HTERT RPE-1 (cell line): ENCODE measurements around the gene NRM.
"Not testable (repeated sequence)": the region's sequence is repeated elsewhere in the genome, so short reads cannot be mapped to it uniquely, and the experiment has no call there.

Source experiments
- in situ Hi-C: fragments of 300-500 bp; cut with MboI; formaldehyde crosslinking; loops from 4 replicates; pipeline ENCODE4 v1.14.3; 2020; ENCODE audit warnings: low sequenced_read_pairs

Gene NRM

GRCh38 chr6:30720738-30721197, 30.0 kb upstream of the NRM start:
- in situ Hi-C loops: no loop called here

GRCh38 chr6:30719791-30720737, 29.3 kb upstream of the NRM start, which contains the start of gene TUBB:
Gene TUBB (plus strand): TSS chr6:30720352. CDS start chr6:30720507, 155 bp downstream.
- in situ Hi-C loops: no loop called here

GRCh38 chr6:30719356-30719755, 28.6 kb upstream of the NRM start:
- in situ Hi-C loops: no loop called here

- in situ Hi-C loops: not testable (repeated sequence)
Observed at GRCh38 chr6:30717845-30718720, 27.3 kb upstream of the NRM start.

- in situ Hi-C loops: no loop called here
Observed at GRCh38 chr6:30717129-30717844, 26.5 kb upstream of the NRM start, which contains the start of gene MDC1. Gene MDC1 (minus strand): TSS chr6:30717281. CDS start chr6:30715175, 2,106 bp downstream.

- in situ Hi-C loops: no loop called here
Observed at GRCh38 chr6:30716879-30717128, 26.0 kb upstream of the NRM start.

- in situ Hi-C loops: no loop called here
Observed at GRCh38 chr6:30714263-30714662, 23.5 kb upstream of the NRM start.

- in situ Hi-C loops: no loop called here
Observed at GRCh38 chr6:30712441-30712945, 21.7 kb upstream of the NRM start.

- in situ Hi-C loops: no loop called here
Observed at GRCh38 chr6:30711758-30712380, 21.1 kb upstream of the NRM start.

GRCh38 chr6:30709101-30709868, 18.5 kb upstream of the NRM start:
- in situ Hi-C loops: no loop called here

GRCh38 chr6:30707281-30707850, 16.6 kb upstream of the NRM start:
- in situ Hi-C loops: no loop called here

GRCh38 chr6:30705620-30706019, 14.8 kb upstream of the NRM start:
- in situ Hi-C loops: no loop called here

GRCh38 chr6:30703821-30704220, 13.0 kb upstream of the NRM start:
- in situ Hi-C loops: no loop called here

GRCh38 chr6:30703011-30703410, 12.2 kb upstream of the NRM start:
- in situ Hi-C loops: no loop called here

- in situ Hi-C loops: no loop called here
Observed at GRCh38 chr6:30700340-30700739, 9.6 kb upstream of the NRM start.

GRCh38 chr6:30696432-30696831, 5.6 kb upstream of the NRM start:
- in situ Hi-C loops: no loop called here

- in situ Hi-C loops: no loop called here
Observed at GRCh38 chr6:30691208-30691847, 544 bp upstream of the NRM start.

- in situ Hi-C loops: no loop called here
Observed at GRCh38 chr6:30689985-30690384, 799 bp downstream of the NRM start.
